NCI-H2196 treated with DMSO at 0.1 percent for 48 hours (cell line): Measurements from ENCODE around the gene SLC47A2.
A peak's percentile ranks its signal among the peaks of the same experiment; 100 is the strongest.

Experiments
- DNase-seq: peaks from one replicate; lab custom pipeline; 2025; ENCODE audit not compliant: unreplicated experiment; lab: John Stamatoyannopoulos, UW

The SLC47A2 gene

GRCh38 chr17:19728084-19728495 is 11.7 kb upstream of the SLC47A2 start:
- DNase-seq: peak; percentile 77

GRCh38 chr17:19727501-19728078 is 11.2 kb upstream of the SLC47A2 start:
- DNase-seq: peak; percentile 51

- DNase-seq: no peak
Measured at GRCh38 chr17:19726631-19727376, 10.4 kb upstream of the SLC47A2 start.

- no peak for DNase-seq
Measured at GRCh38 chr17:19725486-19725885, 9.1 kb upstream of the SLC47A2 start.

DNA sequence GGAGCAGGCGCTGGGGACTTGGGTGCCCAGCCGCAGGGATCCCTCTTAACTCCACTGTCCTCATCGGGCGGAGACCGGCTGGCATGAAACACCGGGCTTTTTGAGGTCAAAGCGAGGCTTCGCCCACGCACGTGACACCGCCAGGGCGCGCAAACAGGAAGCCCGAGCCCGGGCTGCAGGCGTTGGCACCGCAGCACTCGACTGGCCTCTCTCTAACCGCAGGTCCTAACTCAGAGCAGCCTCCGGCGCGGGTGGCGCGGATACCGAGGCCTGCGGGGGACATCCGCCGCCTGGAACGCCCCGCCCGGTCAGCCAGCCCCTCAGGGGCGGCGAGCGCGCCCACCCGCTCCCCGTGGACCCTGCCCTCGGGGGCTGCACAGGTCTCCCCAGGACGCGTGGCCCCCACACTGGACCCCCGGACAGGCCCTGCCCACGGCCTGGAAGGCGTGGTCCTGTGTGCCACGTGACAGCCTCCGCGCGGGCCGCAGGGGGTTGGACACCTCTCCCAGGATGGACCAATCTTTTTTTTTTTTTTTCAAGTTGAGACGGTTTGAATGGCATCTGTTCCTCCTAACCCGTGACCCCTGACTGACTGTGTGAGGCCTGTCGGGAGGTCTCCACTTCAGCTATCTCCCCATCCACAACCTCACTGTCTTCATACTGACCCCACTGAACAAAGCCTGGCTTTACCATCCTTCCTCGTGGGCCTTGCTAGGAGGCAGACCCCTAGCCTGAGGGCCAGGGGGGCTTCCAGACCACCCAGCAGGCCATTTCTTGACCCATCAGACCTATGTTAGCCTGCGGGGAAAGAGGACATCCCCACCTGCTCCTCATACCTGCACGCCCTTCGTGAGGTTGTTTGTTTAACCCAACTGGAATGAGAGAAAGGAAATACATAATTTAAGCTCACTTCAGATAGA is 8.4 kb upstream of the SLC47A2 start:
- DNase-seq: no peak

- no peak for DNase-seq
Measured at GRCh38 chr17:19723964-19724363, 7.6 kb upstream of the SLC47A2 start.

DNA sequence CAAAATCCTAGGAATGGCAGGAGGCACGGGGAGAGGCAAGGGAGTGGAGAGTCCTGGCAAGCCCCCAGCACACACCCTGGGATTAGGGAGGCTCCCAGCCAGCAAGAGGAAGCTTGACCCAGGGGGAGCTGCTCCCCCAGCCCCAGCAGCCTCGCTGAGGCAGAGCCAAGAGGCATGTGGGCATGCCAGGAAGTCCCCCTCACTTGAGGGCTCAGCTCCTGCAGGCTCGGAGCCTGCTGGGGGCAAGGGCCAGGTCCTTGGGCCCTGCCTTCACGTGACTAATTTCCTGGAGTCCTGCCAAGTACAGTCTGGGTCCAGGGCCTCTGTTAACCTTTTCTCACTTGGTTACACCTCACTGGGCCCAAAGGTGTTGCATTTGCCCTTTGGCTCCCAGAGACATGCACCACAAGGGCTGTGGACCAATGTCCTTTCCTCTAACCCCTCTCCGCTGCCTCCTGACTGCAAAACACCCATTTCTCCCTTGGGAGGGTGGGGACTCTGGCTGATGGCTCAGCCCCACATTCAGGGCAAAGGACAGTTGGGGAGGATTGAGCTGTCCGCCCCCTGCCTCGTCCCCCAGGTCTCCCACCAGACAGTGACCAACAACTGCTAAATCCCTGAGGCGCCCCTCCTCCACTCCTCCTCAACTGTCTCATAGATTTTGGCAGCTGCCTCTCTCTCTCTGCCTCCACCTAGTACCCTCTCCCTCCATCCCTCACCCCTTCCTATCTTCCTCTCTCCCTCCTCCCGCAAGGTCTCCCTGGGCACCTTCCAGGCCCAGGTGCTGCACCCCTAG is 4.4 kb upstream of the SLC47A2 start:
- DNase-seq: no peak

- no peak for DNase-seq
Measured at GRCh38 chr17:19720210-19720475, 3.8 kb upstream of the SLC47A2 start.

DNA sequence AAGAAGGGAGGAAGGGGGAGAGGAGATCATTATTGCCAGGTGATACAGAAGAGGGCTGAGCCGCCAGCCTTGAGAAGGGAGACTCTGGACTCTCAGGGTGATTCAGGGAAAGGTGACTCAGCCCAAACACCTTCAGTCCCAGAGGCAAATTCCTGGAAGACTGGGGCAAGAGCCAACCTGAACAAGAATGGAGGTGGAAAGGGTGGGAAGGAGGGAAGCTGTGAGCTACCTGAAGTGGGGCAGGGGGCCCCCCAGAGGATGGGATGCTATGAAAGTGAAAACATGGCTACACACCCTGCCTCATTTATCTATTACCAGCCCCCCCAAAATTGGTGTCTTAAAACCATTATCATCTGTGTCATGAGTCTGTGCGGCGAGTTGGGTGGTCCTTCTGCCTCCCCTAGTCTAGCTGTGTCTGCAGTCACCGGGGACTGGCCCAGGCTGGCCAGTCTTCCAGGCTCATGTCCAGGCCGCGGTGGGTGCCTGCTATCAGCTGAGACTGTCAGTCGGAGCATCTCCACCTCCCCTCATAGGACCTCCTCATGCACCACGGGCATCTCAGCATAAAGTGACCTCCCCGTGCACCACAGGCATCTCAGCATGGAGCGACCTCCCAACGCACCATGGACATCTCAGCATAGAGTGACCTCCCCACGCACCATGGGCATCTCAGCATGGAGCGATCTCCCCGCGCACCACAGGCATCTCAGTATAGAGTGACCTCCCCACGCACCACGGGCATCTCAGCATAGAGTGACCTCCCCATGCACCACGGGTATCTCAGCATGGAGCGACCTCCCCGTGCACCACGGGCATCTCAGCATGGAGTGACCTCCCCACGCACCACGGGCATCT is 3.2 kb upstream of the SLC47A2 start:
- DNase-seq: no peak

GRCh38 chr17:19718613-19719354 is 2.4 kb upstream of the SLC47A2 start:
- DNase-seq: no peak

DNA sequence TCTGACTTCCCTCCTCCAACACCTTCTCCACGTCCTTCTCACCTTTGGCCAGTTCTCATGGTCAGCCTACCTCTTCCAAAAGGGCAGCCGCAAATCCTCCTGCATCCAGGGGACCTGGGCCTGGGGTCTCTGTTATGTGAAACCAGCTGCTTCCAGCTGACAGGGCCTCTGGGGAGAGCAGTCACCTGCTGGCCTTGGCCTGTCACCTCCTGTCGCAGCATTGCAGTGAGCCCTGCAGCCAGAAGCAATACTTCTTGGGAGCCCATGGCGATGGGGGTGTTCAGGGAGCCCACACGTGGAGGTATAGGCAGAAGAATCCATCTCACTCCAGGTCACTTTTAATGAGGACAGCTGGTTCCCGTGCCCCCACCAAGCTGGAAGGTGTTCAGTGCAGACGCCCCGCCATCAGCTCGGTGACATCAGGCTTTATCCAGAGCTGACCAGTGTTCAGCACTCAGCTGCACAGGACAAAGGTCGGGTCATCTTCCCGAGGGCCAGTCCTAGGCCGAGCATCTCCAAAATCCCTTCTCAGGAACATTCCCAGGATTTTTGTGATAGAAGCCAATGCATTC is 1.7 kb upstream of the SLC47A2 start:
- DNase-seq: no peak

DNA sequence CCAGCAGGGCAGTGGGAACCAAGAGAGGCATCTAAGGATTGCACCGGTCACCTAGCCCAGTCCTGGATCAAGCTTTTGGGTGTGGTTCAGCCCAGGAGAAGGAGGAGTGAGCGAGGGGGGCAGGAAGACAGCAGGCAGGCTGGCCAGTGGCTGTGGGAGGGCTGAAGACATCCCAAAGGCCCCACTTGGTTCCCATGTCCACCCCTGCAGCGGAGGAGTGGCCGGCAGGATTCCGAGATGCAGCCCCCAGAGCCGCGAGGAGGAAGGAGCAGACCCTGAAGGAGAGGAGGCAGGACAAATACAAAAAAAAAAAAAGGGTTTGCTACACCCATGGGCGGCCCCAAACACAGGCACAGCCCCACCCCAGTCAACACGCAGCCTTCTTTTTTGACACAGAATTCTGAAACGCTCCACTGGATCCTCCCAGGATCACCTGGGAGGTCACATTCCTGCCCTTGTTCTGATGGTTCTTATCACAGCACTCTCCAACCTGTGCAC is 1.1 kb upstream of the SLC47A2 start:
- no peak for DNase-seq

GRCh38 chr17:19717031-19717360 is 612 bp upstream of the SLC47A2 start:
- DNase-seq: no peak

DNA sequence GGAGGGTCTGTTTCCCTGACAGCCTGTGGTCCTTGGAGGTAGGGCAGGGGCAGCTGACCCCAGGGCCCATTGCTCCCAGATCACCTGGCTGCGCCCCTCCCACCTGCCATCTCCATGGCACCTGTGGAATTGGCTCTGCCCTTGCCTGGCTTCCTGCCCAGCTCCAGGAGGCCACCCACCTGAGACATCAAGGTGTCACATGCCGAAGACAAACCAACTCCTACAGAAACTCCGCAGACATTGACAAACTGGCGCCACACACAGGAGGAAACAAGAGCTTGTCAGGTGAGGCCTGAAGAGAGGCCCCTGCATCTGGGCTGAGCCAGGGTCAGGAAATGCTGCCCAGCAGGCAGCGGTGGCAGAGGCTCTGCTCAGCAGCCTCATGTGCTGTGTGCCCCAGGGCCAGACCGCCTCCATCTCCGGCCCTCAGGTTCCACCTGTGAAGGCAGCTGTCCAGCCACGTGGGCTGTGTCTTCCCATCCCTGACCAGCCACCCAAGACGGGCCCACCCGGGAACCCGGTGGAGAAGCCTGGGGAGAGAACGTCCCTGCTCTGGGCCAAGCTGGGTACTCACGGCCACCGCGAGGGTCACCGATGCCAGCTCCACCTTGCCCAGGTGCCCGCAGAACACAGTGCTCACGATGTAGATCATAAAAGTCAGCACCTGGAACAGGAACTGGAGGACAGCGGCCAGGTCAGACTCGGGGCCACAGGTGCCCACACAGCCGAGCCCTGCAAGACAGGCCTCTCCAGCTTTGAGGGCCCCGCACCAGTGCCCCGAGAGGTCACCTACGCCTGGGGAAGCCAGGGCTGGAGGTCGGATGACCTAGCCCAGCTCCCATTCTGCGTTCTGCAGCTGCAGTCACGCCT is 1.6 kb downstream of the SLC47A2 start:
- peak; percentile 24 for DNase-seq

DNA sequence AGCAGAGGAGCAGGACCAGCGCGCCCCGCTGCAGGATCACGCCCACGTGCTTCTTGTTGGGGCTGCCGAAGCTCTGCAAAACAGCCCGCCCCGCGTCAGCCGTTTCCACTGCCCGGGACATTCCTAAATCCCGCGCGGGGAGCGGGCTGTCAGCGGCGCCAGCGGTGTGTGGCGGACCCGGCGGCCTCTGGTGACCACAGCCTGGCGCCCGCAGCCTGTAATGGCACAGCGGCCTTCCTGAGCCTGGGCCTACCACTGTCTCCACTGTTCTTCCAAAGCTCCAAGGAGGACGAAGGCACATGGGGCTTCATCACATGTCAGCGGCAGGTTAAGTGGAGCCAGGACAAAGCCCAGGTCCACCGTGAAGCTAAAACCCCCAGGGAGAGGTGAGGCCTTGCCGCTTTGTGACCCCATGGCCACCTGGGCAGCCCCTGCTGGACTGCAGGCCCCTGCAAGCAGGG is 2.5 kb downstream of the SLC47A2 start:
- DNase-seq: no peak

- no peak for DNase-seq
Measured at GRCh38 chr17:19713462-19713861, 2.9 kb downstream of the SLC47A2 start.

DNA sequence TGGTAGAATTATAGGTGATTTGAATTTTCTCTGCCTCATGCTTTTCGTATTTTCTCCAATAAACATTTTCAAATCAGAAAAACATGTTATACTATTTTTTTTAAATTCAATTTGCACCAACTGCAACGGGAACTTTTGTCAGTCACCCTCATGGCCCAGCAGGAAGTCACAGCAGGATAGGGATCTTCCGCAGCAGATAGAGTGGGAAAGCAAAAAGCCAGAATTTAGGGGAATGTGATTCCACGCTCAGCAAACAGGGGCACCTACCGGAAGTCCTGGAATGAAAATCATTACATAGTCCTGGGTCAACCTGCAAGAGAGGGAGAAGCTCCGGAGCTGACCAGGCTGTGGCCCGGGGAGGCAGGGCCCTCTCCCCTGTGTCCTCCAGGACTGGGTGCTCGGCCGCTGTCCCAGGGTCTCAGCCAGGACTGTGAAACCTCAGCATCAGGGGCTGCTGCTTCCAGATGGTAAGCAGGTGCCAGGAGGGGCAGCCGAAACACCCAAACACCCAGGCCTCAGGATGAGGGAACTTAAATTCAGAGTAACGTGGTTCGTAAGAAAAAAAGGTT is 3.9 kb downstream of the SLC47A2 start:
- DNase-seq: no peak

DNA sequence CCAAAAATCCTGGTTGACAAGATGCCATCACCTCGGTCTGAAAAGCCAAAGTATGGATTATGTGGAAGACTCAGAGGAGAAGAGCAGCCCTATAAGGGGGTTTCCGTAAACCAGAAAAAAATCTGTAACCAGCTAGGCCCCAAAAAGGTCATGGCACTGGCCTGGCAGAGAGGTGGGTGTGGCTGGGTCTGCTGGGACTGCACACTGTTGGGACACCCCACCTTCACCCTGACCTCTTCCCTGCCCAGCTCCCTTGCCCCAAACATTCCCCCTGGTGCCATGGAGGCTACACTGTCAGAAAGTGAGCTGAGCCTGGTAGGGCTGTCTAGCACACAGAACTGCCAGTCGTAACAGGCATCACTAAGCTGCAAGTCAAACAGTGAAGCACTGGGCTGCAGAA is 6.5 kb downstream of the SLC47A2 start:
- no peak for DNase-seq
